ENCODE results near the gene PSMA3. TPM values are rescaled to one million over a fixed set of nuclear protein-coding genes. Genes with fewer than 3 reads are reported as not detected.
"Not testable (repeated sequence)": the region's sequence is repeated elsewhere in the genome, so short reads cannot be mapped to it uniquely, and the experiment has no call there.

The PSMA3 gene
- 42.9 TPM for total RNA-seq

DNA sequence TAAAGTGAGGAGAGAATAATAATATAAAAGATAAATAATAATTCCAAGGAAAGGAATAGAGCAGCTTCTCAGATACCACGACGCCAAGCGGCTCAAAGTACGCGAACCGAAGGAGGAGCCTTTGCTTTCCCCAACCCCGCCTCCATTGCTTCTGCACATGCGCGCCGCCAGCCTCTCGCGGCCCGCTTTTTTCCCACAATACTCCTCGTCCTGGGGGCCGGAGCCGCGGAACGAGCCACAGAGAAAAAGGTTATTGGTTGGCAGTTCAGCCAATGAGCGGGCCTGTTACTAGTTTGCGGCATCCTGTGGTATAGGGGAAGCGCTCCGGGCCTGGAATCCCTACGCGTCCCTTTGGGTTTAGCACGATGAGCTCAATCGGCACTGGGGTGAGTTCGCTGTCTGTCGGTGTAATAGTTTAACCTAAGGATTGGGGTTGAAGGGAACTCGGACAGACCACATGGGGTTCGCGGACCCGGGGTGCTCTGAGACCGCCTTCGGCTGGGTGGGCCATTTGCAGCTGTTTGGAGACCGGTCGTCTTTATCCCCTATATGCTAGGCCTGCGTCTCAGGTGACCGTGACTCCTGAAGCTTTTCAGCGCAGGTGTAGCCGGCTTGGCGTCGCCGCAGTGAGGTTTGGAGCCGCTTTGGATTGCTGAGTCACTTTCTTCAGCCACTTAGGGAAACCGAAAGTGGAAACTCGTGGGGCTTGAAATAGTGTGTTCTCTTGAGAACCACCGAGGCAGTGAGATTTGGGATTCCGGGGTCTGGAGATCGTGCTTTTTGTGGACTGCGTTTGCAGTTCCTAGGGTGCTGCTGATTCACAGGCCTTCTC is at the start of gene PSMA3:
Gene PSMA3 (plus strand): TSS at position 288 of the 832 bp plus-strand sequence. CDS start 78 bp downstream, at position 366.
- DNase-seq, result peak; percentile 95

DNA sequence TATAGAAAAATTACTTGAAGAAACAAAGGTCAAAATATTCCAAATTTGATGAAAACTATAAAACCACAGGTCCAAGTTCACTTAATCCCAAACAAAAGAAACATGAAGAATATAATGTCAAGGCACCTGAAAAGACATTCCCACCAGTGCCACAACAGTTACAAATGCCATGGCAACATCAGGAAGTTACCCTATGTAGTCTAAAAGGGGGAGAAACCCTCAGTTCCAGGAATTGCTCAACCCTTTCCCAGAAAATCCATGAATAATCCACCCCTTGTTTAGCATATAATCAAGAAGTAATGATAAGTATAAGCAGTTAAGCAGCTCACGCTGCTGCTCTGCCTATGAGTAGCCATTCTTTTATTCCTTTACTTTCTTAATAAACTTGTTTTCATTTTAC is 48.4 kb upstream of the PSMA3 start:
- DNase-seq, result no peak

DNA sequence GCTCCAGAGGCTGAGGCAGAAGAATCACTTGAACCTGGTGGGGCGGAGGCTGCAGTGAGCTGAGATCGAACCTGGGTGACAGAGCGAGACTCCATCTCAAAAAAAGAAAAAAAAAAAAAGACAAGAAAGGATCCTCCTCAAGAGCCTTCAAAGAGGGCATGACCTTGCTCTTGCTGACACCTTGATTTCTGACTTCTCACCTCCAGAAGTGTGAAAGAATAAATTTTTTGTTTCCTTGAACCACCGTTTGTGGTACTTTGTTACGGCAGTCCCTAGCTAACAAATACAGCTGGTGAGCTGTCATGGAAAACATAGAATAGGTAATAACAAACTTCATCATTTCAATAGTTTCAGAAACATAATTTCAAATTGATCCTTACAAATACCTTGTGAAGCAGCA is 46.6 kb upstream of the PSMA3 start:
- no peak for DNase-seq

DNA sequence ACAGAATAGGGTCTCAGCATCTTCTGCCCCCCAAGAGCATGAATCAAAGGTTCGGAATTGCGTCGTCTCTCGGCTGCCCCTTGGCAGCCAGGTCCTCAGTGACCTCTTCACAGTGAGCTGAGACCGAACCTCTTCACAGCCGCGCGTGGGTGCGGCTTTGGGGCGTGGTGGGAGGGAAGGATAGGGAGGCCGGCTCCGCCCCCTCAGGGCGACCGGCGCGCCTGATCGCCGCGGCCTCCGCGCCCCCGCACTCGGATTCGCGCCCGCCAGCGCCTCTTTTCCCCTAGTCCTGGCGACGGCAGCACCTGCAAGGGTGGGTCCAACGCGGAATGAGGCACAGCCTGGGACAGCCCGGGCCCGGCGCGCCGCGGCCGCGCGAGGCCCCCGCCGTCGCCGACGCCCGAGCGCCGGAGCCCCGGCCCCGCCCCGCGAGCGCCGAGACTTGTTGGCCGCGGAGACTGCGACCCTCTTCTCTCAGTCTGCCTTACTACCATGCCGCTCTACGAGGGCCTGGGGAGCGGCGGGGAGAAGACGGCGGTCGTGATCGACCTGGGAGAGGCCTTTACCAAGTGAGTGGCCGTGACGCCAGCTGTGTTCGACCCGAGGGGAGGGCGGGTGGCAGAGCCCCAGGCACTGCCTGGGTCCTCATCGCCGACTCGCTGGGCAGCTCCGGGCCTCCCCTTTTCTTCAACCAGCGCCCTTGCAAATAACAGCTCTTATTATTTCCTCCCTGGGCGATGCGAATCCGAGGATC is 44.7 kb upstream of the PSMA3 start, which contains the start of gene ACTR10:
Gene ACTR10 (plus strand): TSS at position 424 of the 754 bp plus-strand sequence. CDS start 69 bp downstream, at position 493.
- peak; percentile 73 for DNase-seq

DNA sequence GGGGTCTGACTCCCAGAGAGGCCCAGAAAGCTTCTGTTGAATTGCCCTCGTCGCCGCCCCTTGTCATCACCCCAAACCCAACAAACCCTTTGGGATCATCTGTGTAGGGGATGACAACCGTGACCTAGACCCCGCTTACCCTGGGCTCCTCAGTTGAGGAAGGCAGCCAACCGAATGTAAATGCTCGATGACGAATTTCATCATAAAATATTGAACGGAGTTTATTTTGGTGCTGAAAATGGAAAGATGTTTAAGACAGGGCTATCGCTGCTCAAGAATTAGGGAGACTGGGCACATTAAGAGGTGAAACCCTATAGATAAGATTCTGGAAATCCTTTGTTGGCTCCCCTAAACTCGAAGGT is 44.2 kb upstream of the PSMA3 start:
- DNase-seq, result no peak

DNA sequence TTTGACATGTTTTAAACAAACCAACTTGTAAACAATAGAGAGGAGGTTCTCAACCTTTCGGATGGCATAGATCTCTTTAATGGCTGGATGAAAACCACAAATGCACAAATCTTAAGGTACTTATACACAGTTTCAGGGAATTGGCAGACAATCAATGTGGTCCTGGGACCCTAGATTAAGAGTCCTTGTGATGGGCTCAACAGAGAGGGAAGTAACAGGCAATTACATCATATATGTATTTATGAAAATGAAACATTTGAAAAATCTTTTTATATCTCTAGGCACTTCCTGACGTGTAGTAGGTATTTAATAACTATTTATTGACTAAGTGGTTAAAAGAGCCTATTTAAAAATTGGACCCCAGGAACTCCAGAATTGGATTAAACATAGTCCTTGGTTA is 43.8 kb upstream of the PSMA3 start:
- DNase-seq, result no peak

DNA sequence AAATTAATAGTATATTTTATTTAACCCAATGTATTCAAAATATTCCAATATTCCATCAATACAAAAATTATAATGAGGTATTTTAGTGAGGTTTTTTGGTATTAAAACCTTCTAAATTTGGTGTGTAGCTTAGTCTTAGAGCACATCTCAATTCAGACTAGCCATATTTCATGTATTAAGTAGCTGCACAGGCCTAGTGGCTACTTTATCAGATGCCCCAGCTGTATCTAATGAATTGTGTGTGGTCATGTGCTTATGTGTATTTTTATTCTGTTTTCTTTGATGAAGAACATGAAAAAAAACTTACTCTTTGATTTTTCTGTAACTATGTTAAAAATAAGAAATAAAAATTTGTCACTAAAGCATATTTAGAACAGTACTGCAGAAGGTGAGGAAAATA is 31.5 kb upstream of the PSMA3 start:
- DNase-seq, result no peak

DNA sequence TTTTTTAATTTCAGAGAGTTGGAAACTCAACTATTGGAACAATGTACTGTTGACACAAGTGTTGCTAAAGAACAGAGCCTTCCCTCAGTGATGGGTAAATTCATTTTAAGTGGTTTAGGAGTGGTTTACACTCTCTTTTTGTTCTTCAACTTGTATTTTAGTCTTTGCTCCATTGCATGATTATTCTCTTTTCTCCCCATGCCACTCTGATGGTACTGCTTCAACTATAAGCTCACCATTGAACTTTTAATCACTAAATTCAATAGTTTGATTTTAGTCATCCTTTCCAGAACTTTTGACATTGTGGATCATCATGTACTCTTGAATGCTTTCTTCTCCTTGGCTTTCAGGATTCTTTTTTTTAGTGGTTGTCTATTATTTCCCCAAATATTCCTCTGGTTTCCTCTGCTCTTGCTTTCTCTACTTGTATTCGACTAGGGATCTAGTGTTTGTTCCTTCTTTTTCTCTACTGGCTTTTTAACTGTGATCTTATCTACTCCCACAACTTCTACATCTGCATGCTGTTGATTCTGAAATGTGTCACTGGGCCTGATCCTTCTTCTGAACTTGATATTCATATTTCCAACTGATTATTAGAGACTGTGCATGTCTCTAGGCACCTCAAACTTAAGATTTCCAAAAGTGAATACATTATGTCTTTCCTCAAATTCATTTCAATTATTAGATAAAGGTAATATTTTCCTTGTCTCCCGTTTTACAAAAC is 29.3 kb upstream of the PSMA3 start:
- no peak for DNase-seq

DNA sequence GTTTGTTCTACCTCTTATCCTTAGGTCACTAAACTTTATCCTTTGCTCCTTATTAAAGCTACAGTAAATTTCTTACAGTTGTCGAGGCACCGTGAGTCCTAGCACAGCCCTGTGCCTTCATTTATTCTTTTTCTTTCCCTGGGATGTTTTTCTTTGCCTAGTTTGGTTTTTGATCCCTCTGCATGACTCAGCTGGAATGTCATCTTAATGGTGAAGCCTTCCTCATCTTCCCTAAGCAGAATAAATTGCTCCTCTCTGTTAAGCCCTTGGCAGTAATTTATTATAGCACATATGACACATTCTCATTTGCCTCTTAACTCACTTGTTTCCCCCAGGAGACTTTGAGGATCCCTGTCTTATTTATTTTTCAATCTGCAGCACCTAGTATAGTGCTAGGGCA is 28.1 kb upstream of the PSMA3 start:
- no peak for DNase-seq

DNA sequence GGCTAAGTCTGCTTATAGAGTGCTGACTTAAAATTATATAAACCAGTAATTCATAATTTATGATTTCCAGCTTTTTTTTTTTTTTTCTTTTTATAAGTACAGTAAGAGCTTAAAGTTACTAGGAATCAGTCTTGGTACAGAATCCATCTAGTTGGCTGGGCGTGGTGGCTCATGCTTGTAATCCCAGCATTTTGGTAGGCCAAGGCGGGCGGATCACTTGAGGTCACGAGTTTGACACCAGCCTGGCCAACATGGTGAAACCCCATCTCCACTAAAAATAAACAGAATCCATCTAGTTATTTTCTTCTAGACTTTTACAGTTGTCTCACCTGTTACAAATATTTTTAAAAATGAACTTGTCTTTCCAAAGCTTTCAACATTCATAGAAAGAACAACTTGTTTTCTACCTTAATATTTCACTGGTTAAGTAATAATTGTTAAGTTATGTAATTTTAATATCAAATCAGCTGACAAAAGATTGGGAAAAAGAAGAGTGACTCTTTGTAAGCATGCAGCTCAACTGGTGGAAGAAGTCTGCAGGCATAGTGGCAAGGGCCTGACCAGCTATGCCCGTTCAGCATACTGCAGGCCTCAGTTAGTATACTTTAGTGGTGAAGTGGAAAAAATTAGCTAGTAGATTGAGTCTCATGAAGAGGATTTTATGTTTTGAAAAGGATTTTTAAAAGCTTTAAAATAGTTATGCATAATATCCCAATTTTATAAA is 17.4 kb upstream of the PSMA3 start:
- DNase-seq, result no peak

DNA sequence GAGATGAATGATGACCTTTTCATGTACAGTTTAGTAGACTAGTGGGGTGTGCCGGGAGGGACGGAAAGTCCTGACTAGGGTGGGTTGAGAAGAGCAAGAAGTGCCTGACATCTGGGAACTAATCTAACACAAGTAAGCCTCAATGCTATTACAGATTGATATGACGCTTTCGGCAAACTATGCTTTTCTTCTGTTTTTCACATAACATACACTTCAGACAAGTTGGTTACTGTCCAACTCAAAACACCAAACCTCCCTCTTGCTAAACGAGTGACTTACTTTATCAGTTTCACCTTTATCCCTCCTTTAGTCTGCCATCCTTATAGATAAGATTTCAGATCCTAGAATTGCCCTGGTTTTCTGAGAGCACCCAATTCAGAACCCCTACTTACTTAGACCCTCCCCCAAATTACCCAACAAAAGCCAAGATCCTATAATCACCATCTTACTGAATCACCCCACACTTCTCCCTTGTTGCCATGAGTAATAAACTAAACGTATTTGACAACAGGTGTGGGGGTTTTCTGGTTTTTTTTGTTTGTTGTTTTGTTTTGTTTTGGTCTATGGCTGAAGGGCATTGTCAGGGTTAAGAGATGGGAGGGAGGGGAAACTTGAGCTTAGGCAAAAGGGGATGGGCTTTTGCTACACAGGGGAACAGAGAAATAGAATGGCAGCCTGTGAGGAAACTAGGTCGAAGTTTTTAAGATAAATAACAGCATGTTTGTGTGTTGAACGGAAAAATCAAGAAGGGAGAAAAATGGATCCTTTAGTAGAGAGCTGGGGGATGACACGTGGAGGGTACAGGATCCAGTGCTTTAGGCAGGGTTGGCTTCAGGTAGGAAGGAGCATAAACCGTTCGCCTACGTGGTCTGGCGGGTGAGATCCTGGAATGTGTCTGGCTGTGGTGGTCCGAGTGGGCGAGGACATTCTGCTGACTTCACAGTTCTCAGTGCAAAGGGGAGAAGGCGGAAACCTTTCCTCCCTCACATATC is 6.1 kb upstream of the PSMA3 start:
- no peak for DNase-seq

DNA sequence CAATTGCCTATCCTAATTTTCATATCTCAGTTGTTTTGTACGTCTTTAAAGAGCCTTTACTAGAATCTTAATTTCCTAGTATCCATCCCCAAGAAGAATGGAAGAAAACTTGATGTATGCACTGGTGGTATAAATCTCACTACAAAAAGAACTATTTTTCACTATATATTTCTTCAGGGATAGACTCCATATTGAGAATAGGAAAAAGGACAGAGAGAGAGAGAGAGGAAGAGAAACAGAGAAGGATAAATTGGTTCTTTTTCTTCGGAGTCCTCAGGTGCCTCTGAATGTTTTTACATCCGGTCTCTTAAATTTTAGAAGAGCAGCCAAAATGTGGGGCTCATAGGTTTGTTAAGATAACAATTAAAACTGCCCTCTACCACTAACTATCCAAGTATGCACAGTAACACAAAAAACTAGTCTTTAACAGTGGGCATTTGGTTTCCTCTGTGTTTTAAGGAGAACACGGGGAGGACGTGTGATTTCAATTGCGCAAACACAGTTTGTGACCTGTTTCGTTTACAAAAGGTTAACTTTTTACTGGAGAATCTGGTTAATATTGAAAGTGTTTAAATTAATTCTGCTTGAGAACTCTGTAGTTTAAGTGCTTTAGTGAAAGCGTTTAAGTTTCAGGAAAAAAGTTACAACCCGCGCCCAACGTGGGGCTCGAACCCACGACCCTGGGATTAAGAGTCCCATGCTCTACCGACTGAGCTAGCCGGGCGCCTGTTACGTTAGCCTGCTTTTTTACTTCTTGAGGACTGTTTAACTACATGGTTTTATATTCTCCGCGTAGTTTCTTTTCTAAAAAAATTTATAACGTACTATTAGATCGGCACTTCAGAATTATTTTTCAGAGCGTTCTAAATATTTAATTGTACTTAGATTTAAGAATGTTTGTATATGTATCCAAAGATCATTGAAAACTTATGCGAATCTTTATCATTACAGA is 5.1 kb upstream of the PSMA3 start:
- DNase-seq, result no peak

DNA sequence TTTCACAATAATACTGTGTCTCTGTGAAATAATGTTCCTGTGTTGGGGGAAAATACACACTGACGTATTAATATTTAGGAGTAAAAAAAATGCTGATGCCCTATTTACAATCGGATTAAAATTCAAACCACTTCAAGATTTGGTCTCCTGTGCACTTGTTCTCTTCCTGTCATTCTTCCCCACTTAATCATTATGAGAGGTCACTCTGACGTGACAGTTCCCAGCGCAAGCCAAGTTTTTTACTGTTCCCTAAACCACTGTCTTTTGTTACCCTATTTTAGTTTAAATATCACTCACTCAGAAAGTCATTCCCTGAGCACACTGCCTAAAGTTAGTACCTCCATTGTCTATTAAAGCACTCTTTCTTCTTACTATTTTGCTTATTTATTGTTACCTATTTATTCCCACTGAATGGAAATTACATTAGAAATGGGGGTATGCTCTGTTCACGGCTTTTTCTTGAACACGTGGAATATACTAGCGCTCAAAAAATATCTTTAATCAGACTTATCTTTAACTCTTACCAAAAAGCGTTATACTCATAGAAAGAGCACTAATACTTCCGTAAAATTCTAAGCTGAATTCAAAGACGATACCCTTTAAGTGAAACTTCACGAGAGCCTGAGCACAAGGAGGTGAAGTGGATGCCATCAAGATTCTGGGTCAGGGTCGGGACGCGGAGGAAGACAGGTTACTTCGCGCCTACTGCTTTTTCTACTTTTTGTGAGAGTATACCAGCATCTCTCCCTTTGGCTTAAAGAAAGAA is 670 bp upstream of the PSMA3 start:
- DNase-seq, result no peak

DNA sequence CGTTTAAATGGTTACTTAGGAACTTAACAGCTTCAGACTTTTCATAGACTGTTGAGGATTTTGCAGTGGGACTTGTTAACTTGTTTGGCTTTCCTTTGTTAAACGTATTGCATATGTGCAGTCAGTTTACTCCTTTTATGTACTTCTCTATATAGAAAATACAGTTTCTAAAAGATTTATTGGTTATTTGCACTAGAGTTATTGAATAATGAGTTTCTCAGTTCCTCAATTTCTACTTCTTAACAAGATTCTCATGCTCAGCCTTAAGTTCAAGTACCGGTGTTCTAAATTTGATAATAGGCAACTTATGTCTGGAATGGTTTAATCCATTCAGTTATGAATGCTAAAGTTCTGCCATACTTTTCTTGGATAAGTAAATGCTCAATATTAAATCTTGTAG is 919 bp downstream of the PSMA3 start:
- DNase-seq, result no peak

DNA sequence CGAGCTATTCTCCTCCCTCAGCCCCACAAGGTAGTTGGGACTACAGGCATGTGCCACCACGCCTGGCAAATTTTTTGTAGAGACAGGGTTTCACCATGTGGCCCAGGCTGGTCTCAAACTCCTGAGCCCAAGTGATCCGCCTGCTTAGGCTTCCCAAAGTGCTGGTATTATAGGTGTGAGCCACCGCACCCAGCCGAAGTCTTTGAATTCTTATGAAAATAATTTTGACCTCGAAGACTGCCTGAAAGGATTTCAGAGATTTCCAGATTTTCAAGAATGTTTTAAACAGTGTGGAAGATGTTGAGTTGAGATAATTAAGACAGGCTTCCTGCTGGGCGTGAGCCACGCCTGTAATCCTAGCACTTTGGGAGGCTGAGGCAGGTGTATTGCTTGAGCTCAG is 5.0 kb downstream of the PSMA3 start:
- no peak for DNase-seq

DNA sequence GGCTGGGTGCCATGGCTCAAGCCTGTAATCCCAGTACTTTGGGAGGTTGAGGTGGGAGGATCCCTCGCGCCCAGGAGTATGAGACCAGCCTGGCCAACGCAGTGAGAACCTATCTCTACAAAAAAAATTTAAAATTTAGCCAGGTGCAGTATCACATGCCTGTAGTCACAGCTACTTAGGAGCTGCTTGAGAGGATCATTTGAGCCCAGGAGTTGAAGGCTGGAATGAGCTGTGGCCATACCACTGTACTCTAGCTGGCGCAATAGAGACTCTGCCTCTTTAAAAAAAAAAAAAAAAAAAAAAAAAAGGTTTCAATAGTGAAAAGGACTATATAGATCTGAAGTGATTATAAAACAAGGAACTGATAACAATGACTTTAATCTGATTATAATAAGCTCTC is 13.5 kb downstream of the PSMA3 start:
- no peak for DNase-seq

DNA sequence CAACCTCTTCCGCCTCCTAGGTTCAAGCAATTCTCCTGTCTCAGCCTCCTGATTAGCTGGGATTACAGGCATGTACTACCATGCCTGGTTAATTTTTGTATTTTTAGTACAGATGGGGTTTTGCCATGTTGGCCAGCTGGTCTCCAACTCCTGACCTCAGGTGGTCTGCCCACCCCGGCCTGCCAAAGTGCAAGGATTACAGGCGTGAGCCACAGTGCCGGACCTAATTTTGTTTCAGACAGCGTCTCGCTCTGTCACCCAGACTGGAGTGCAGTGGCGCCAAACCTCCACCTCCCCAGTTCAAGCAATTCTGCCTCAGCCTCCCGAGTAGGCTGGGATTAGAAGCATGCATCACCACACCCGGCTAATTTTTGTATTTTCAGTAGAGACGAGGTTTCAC is 17.4 kb downstream of the PSMA3 start:
- DNase-seq, result not testable (repeated sequence)

DNA sequence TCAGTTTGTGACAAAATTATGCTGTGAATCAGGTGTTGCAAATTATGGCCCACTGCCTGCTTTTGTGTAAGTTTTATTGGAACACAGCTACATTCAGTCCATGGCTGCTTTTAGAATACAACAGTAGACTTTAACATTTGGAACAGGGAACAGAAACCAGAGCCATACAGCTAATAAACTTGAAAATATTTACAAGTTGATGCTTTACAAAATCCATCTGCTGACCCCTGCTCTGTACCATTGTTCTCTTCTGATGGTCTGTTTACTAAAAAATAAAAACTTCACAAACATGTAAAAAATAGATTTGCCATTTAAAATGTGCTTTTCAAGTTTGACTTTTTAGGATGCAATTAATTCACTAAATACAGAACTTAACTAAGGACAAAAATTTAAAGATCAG is 20.8 kb downstream of the PSMA3 start:
- DNase-seq, result no peak

DNA sequence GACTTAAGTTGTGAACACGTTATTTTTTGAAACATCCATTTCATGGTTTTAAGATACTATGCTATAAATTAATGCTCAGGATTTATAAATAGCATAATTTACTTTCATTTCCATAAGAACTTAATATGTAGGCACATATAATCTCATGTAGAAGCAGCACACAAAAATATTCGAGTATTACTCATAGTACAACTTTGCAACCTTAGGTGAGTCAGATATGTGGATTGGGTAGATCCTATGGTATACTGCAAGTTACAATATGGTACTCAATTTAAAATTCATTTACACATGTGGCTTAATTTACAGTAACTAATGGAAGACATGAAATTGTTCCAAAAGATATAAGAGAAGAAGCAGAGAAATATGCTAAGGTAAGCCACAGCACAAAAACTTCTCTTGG is 26.0 kb downstream of the PSMA3 start:
- no peak for DNase-seq
